ENCODE results near the gene TENM3.

TENM3 gene

GRCh38 chr4:182318256-182318655 is 75.1 kb downstream of the TENM3 start:
- H3K9ac ChIP-seq (ENCODE audit: low read length): no peak overlapping the region
- no peaks in the 10 kb centered on the region for H3K27me3 ChIP-seq (ENCODE audit: control insufficient read depth in 1 of 2, insufficient read depth in 2 of 2, low read length in 2 of 2)

GRCh38 chr4:182320092-182320491 is 76.9 kb downstream of the TENM3 start:
- Histone ChIP-seq H3K4me1 (ENCODE audit: insufficient read depth, low read length) (no peaks in the 10 kb centered on the region), H3K36me3 (ENCODE audit: insufficient read depth, low read length) (no peaks in the 10 kb centered on the region), H3K27me3 (ENCODE audit: control insufficient read depth in 1 of 2, insufficient read depth in 2 of 2, low read length in 2 of 2) (no peaks in the 10 kb centered on the region), H3K9me3 (ENCODE audit: low read length) (no peaks in the 10 kb centered on the region), H3K4me3 (ENCODE audit: low read depth in 1 of 2, low read length in 2 of 2) (no peak overlapping the region), H3K27ac (ENCODE audit: low read depth, low read length) (no peak overlapping the region), H3K9ac (ENCODE audit: low read length) (no peak overlapping the region)

More at GRCh38 chr4:182318256-182318655, 75.1 kb downstream of the TENM3 start:
- H3K27ac ChIP-seq (ENCODE audit: low read depth, low read length): no peak overlapping the region
- H3K4me3 ChIP-seq (ENCODE audit: low read depth in 1 of 2, low read length in 2 of 2): no peak overlapping the region
- H3K4me1 ChIP-seq (ENCODE audit: insufficient read depth, low read length): no peaks in the 10 kb centered on the region
- peaks cover 3% of the 10 kb centered on the region for H3K9me3 ChIP-seq (ENCODE audit: low read length)
- no peaks in the 10 kb centered on the region for H3K36me3 ChIP-seq (ENCODE audit: insufficient read depth, low read length)

- Histone ChIP-seq H3K9ac (ENCODE audit: low read length) (no peak overlapping the region), H3K9me3 (ENCODE audit: low read length) (no peaks in the 10 kb centered on the region), H3K4me3 (ENCODE audit: low read depth in 1 of 2, low read length in 2 of 2) (no peak overlapping the region), H3K27ac (ENCODE audit: low read depth, low read length) (no peak overlapping the region), H3K27me3 (ENCODE audit: control insufficient read depth in 1 of 2, insufficient read depth in 2 of 2, low read length in 2 of 2) (no peaks in the 10 kb centered on the region), H3K4me1 (ENCODE audit: insufficient read depth, low read length) (no peaks in the 10 kb centered on the region), H3K36me3 (ENCODE audit: insufficient read depth, low read length) (no peaks in the 10 kb centered on the region)
Observed at GRCh38 chr4:182320580-182320979, 77.4 kb downstream of the TENM3 start.

- no peak overlapping the region for H3K9ac ChIP-seq (ENCODE audit: low read length)
- no peak overlapping the region for H3K4me3 ChIP-seq (ENCODE audit: low read depth in 1 of 2, low read length in 2 of 2)
- no peaks in the 10 kb centered on the region for H3K36me3 ChIP-seq (ENCODE audit: insufficient read depth, low read length)
- H3K9me3 ChIP-seq (ENCODE audit: low read length): no peaks in the 10 kb centered on the region
- no peaks in the 10 kb centered on the region for H3K27me3 ChIP-seq (ENCODE audit: control insufficient read depth in 1 of 2, insufficient read depth in 2 of 2, low read length in 2 of 2)
- no peak overlapping the region for H3K27ac ChIP-seq (ENCODE audit: low read depth, low read length)
- no peaks in the 10 kb centered on the region for H3K4me1 ChIP-seq (ENCODE audit: insufficient read depth, low read length)
Observed at GRCh38 chr4:182324282-182324681, 81.1 kb downstream of the TENM3 start.

- Histone ChIP-seq H3K4me3 (ENCODE audit: low read depth in 1 of 2, low read length in 2 of 2) (no peak overlapping the region), H3K9me3 (ENCODE audit: low read length) (no peaks in the 10 kb centered on the region), H3K27ac (ENCODE audit: low read depth, low read length) (no peak overlapping the region)
Observed at GRCh38 chr4:182325397-182325796, 82.2 kb downstream of the TENM3 start.

GRCh38 chr4:182325848-182326255 is 82.7 kb downstream of the TENM3 start:
- no peaks in the 10 kb centered on the region for H3K9me3 ChIP-seq (ENCODE audit: low read length)
- H3K9ac ChIP-seq (ENCODE audit: low read length): no peak overlapping the region
- no peaks in the 10 kb centered on the region for H3K36me3 ChIP-seq (ENCODE audit: insufficient read depth, low read length)
- no peaks in the 10 kb centered on the region for H3K4me1 ChIP-seq (ENCODE audit: insufficient read depth, low read length)
- no peak overlapping the region for H3K4me3 ChIP-seq (ENCODE audit: low read depth in 1 of 2, low read length in 2 of 2)
- H3K27me3 ChIP-seq (ENCODE audit: control insufficient read depth in 1 of 2, insufficient read depth in 2 of 2, low read length in 2 of 2): no peaks in the 10 kb centered on the region
- no peak overlapping the region for H3K27ac ChIP-seq (ENCODE audit: low read depth, low read length)

More at GRCh38 chr4:182325397-182325796, 82.2 kb downstream of the TENM3 start:
- Histone ChIP-seq H3K9ac (ENCODE audit: low read length) (no peak overlapping the region), H3K27me3 (ENCODE audit: control insufficient read depth in 1 of 2, insufficient read depth in 2 of 2, low read length in 2 of 2) (no peaks in the 10 kb centered on the region), H3K4me1 (ENCODE audit: insufficient read depth, low read length) (no peaks in the 10 kb centered on the region), H3K36me3 (ENCODE audit: insufficient read depth, low read length) (no peaks in the 10 kb centered on the region)

- no peak overlapping the region for H3K4me3 ChIP-seq (ENCODE audit: low read depth in 1 of 2, low read length in 2 of 2)
- H3K9ac ChIP-seq (ENCODE audit: low read length): no peak overlapping the region
- no peak overlapping the region for H3K27ac ChIP-seq (ENCODE audit: low read depth, low read length)
- no peaks in the 10 kb centered on the region for H3K36me3 ChIP-seq (ENCODE audit: insufficient read depth, low read length)
- H3K27me3 ChIP-seq (ENCODE audit: control insufficient read depth in 1 of 2, insufficient read depth in 2 of 2, low read length in 2 of 2): no peaks in the 10 kb centered on the region
- no peaks in the 10 kb centered on the region for H3K9me3 ChIP-seq (ENCODE audit: low read length)
- no peaks in the 10 kb centered on the region for H3K4me1 ChIP-seq (ENCODE audit: insufficient read depth, low read length)
Observed at GRCh38 chr4:182328505-182328904, 85.3 kb downstream of the TENM3 start.

GRCh38 chr4:182337366-182337765 is 94.2 kb downstream of the TENM3 start:
- H3K27me3 ChIP-seq (ENCODE audit: control insufficient read depth in 1 of 2, insufficient read depth in 2 of 2, low read length in 2 of 2): no peaks in the 10 kb centered on the region
- H3K4me1 ChIP-seq (ENCODE audit: insufficient read depth, low read length): no peaks in the 10 kb centered on the region
- H3K4me3 ChIP-seq (ENCODE audit: low read depth in 1 of 2, low read length in 2 of 2): no peak overlapping the region
- H3K36me3 ChIP-seq (ENCODE audit: insufficient read depth, low read length): no peaks in the 10 kb centered on the region
- no peaks in the 10 kb centered on the region for H3K9me3 ChIP-seq (ENCODE audit: low read length)
- no peak overlapping the region for H3K27ac ChIP-seq (ENCODE audit: low read depth, low read length)
- no peak overlapping the region for H3K9ac ChIP-seq (ENCODE audit: low read length)

GRCh38 chr4:182338063-182338462 is 94.9 kb downstream of the TENM3 start:
- Histone ChIP-seq H3K9ac (ENCODE audit: low read length) (no peak overlapping the region), H3K9me3 (ENCODE audit: low read length) (no peaks in the 10 kb centered on the region), H3K27me3 (ENCODE audit: control insufficient read depth in 1 of 2, insufficient read depth in 2 of 2, low read length in 2 of 2) (no peaks in the 10 kb centered on the region), H3K27ac (ENCODE audit: low read depth, low read length) (no peak overlapping the region), H3K4me3 (ENCODE audit: low read depth in 1 of 2, low read length in 2 of 2) (no peak overlapping the region), H3K36me3 (ENCODE audit: insufficient read depth, low read length) (no peaks in the 10 kb centered on the region), H3K4me1 (ENCODE audit: insufficient read depth, low read length) (no peaks in the 10 kb centered on the region)

GRCh38 chr4:182338746-182339145 is 95.5 kb downstream of the TENM3 start:
- no peaks in the 10 kb centered on the region for H3K9me3 ChIP-seq (ENCODE audit: low read length)
- H3K4me3 ChIP-seq (ENCODE audit: low read depth in 1 of 2, low read length in 2 of 2): no peak overlapping the region

GRCh38 chr4:182339221-182339641 is 96.0 kb downstream of the TENM3 start:
- H3K4me3 ChIP-seq (ENCODE audit: low read depth in 1 of 2, low read length in 2 of 2): no peak overlapping the region
- H3K36me3 ChIP-seq (ENCODE audit: insufficient read depth, low read length): no peaks in the 10 kb centered on the region
- no peaks in the 10 kb centered on the region for H3K27me3 ChIP-seq (ENCODE audit: control insufficient read depth in 1 of 2, insufficient read depth in 2 of 2, low read length in 2 of 2)
- no peak overlapping the region for H3K27ac ChIP-seq (ENCODE audit: low read depth, low read length)
- no peaks in the 10 kb centered on the region for H3K9me3 ChIP-seq (ENCODE audit: low read length)
- H3K4me1 ChIP-seq (ENCODE audit: insufficient read depth, low read length): no peaks in the 10 kb centered on the region
- H3K9ac ChIP-seq (ENCODE audit: low read length): no peak overlapping the region

More at GRCh38 chr4:182338746-182339145, 95.5 kb downstream of the TENM3 start:
- H3K27me3 ChIP-seq (ENCODE audit: control insufficient read depth in 1 of 2, insufficient read depth in 2 of 2, low read length in 2 of 2): no peaks in the 10 kb centered on the region
- H3K9ac ChIP-seq (ENCODE audit: low read length): no peak overlapping the region
- no peaks in the 10 kb centered on the region for H3K36me3 ChIP-seq (ENCODE audit: insufficient read depth, low read length)
- no peak overlapping the region for H3K27ac ChIP-seq (ENCODE audit: low read depth, low read length)
- H3K4me1 ChIP-seq (ENCODE audit: insufficient read depth, low read length): no peaks in the 10 kb centered on the region

- no peaks in the 10 kb centered on the region for H3K9me3 ChIP-seq (ENCODE audit: low read length)
- H3K4me1 ChIP-seq (ENCODE audit: insufficient read depth, low read length): no peaks in the 10 kb centered on the region
- no peaks in the 10 kb centered on the region for H3K27me3 ChIP-seq (ENCODE audit: control insufficient read depth in 1 of 2, insufficient read depth in 2 of 2, low read length in 2 of 2)
- H3K36me3 ChIP-seq (ENCODE audit: insufficient read depth, low read length): no peaks in the 10 kb centered on the region
- H3K27ac ChIP-seq (ENCODE audit: low read depth, low read length): no peak overlapping the region
- H3K9ac ChIP-seq (ENCODE audit: low read length): no peak overlapping the region
- H3K4me3 ChIP-seq (ENCODE audit: low read depth in 1 of 2, low read length in 2 of 2): no peak overlapping the region
Observed at GRCh38 chr4:182343453-182343852, 100.3 kb downstream of the TENM3 start.
